Activated gamma-delta T cell (primary cell): ENCODE data around the gene PKP4.

Experiments
- DNase-seq: peaks from one replicate; lab custom pipeline; 2025; lab: John Stamatoyannopoulos, UW

Gene PKP4

DNA sequence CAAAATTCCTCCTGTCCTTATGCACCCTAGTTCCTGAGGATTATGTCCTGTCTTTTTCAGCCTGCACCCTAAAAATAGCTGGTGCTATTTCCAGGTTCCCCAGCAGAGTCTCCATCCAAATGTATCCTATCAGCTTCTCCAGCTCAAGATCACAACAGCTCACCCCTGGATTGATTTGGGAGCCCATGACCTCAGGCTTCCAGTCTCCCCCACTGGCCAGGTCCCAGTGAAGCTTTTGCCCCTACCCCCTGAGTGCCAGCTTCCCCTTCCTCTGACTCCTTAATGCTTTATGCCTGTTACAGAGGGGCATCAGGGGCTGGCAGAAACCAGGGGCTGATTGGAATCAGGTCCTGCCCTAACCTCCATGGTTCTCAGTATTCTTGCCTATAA, 261.4 kb downstream of the PKP4 start:
- DNase-seq = no peak

DNA sequence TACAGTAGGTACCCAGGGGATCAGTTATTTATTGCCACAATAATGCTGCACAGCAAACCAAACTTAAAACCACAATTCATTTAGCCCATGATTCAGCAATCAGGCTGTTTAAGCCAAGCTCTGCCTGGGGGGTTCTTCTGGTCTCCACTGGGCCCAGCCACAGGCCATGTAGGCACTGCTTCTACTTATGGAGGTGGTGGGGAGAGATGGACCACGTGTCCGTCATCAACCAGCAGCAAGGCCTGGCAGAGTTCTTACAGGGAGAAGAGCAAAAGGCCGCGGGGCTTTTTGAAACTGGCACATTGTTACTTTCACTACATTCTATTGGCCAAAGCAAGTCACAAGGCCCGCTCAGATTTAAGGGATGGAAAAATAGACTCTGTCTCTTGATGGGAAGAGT, 262.1 kb downstream of the PKP4 start:
- DNase-seq = no peak

DNA sequence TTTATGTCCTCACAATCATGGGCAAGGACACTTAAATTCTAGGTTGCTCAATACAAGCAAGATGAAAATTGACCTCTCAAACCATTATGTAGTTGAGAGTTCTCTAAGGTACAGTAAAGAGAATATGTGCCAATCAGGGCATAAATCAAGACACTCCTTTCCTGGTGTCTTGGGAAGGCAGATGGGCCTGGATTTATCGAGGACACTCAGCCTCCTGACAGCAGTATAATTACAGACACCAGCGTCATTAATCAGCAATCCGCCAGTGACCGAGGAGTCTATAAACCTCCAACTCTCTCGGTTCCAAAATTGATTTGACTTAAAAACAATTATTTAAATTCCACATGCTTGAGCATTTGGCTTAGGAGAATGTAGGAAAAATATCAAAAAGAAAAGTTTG, 262.7 kb downstream of the PKP4 start:
- no peak for DNase-seq

DNA sequence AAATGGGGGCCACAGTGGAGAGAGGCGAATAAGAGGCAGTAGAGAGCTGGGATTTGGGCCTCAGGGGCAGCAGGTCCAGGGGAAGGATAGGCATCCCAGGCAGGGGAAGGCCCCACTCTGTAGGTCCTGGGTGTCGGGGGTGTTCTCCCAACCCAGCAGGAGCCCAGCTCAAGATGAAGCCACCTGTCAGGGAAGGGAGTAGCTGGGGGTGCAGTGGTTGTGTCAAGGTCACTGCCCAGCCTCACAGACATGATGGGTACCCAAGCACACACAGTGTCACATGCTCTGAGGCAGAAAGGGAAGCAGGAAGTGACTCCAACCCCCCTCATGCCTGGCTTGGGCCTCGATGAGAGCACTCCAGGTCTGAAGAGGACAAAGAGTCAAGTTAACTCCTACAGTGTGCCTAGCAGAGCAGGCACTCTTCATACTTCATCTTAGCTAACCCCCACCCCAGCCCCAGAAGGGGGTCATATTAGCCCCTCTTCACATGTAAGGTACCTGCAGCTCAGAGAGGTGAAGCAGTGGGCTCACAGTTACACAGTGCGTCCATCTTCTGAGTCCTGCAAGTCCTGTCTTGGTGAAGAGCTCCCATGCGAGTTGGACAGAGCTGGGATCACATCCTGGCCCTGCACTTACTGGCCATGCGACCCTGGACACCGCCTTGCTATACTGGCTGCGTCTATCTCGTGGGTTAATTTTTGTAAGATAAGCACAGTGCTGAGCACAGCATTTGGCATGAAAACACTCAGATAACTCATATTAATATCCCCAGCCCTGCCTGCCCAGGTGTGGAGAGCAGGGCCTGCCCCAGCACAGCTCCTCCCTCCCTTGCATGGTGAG, 265.7 kb downstream of the PKP4 start:
- DNase-seq = no peak

DNA sequence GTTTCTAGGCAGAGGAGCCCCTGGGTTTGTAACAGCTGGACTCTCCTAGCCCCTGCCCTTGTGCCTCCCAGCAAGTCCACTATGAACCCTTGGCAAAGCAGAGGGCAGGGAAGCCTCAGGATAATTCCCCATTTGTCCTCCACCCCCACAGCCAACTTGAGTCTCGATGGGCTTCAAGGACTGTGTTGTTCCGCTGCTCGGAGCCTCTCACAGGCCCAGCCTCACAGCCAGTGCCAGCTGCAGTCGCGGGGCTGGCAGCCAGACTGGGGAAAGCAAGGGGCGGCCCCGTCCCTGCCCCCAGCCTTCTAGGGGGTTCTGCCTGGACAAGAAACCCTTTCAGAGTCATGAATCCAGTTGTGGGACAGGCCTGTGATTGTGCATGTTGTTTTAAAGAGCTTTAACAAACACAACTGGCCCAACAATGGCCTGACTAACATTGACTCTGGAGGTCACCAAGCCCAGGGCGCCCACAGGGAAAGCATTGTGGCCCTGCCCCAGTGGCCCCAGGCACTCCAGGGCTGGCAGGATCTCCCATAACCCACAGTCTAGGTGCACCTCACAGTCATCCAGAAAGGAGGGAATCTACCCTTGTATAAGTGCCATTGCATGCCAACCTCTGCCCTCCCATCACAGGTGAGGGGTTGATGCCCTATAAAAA, 266.6 kb downstream of the PKP4 start:
- no peak for DNase-seq

DNA sequence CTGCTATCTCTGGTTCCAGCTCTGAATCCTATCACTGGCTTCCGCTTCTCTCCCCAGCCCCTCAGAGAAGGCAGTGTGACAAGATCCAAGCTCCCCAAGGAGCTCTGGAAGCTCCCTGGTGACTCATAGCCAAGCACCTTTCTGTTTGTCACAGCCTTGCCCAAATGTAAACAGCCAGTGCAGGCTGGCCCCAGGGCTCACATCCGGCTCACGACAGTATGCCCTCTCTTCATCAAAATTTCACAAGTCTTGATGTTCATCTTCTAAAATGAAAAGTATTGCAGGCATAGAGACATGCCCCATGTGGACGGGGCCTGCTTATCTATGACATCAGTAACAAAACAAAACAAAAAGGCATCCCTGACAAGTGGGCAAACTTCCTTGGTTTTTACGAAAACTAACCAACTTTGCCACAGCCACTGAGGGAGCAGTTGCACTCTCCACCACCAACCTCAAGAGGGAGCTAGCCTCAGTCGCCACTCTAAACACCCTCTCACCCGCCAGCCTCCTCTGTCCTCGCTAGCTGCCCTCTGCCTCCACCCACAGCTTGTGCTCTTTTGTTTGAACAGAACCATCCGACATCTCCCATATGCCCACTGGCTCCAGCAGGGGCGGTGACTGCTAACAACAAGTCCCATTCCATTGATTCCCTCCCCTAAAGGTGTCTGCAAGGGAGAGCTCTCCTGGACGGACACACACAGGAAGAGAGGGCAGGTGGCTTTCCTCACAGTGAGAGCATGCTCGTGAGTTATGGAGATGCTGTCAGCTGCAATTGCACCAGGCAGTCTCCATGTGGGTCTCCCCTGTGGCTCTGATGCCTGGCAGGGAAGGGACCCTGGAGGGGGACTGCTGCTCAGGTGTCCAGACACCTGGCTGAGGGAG, 267.4 kb downstream of the PKP4 start:
- no peak for DNase-seq

DNA sequence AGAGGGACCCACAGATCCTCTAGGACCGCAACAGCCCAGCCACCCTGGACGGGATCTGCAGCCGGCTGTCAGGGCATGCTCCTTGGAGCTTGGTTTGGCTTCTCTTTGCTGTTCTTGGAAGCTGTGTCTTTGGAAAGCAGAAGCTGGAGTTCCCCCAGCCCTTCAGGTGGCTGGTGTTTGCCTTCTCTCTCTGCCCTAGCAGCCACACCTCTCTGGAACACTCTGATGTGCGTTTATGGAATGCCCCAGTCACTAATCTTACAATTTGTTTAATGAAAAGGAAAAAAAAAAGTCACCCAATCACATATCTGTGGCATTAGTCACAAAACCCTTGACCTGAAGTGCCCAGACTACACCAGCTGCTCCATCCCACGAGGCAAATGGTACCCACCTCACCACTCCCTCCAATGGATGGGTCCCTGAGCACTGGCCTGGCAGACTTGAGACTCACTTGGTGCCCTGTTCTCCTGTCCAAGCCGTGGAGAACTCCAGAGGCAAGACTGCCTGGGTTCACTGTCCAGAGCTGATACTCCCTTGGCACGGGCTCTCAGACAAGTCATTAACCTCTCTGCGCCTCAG, 268.1 kb downstream of the PKP4 start:
- DNase-seq = no peak

DNA sequence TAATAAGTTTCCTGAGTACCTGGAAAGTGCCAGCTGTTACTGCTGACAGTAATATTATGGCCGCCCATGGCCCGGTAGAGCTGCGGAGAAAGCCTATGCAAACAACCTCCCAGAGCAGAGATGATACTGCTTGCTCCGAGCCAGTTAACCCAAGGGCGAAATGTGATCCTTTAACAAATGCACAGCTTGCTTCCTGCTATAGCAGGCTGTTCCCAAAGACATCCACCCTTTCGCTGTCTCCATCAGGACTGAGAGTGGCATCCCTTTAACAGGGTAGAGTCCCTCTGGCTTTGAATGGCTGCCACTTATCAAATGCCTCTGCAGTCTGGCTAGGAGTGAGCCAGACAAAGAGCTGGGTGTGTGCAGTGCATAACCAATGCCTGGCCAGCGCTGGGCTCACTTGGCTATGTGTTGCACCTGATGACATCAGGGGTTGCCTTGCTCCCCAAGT, 268.7 kb downstream of the PKP4 start:
- DNase-seq = no peak

DNA sequence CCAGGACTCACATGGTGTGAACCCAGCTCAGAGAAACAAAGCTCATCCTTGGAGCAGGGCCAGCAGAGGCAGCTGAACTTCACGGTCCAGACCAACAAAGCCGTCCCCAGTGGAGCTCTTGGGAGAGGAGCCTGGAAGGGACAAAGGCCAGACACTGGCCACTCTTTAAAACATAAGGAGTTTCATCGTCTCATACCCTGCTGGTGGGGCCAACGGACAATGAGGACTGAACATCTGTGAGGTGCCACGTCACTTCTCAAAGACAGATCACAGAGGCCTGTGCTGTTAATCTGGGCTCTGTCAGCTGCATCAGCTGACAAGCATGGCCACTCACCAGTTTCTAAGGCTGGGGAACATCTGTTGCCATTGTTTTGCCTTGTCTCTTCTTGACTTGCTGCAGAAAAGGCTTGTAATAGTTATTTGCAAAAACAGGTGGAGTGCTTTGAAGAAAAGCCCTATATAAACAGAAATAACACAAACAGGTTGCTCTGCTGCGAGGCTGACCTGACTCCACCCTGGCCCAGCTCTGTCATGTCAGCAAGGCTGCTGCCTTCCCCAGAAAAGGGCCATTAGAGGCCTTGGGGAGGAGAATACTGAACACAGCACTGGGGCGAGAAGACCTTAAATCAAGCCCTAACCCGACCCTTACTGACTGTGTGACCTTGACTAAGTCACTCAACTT, 270.3 kb downstream of the PKP4 start:
- DNase-seq = no peak

DNA sequence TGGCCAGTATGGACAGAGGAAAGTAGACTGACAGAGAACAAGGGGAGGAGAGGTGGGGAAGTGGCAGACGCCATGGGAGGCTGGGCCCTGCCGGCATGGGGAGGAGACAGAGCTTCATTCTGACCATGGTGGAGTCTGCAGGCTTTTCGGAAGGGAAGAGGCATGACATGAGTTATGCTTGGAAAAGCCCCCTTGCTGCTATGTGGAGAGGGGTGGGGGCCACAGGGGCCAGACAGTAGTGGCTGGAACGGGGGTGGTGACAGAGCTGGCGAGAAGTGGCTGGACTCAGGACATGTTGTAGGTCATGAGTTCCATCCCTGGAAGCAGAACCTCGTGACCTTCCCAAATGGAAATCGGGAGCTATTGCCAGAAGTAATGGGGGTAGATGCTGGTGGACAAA, 271.7 kb downstream of the PKP4 start:
- no peak for DNase-seq

DNA sequence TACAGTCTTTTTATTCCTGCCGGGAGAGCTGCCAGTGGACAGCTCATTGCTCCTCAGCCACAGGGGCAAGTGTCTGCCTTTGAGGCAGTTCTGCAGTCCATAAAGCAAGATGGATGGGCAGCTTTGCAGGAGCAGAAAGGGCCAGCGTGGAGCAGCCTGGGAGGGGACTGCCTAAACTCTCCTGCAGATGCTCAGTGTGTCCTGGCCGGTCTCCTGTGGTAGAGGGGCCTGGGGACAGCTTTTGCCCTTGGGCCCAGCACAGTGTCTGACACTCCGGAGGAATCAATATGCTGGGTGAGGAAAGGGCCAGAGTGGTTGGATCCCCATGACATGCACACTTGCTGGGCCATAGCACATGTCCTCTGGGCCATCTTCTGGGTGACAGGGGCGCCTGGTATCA, 272.7 kb downstream of the PKP4 start:
- DNase-seq = no peak

DNA sequence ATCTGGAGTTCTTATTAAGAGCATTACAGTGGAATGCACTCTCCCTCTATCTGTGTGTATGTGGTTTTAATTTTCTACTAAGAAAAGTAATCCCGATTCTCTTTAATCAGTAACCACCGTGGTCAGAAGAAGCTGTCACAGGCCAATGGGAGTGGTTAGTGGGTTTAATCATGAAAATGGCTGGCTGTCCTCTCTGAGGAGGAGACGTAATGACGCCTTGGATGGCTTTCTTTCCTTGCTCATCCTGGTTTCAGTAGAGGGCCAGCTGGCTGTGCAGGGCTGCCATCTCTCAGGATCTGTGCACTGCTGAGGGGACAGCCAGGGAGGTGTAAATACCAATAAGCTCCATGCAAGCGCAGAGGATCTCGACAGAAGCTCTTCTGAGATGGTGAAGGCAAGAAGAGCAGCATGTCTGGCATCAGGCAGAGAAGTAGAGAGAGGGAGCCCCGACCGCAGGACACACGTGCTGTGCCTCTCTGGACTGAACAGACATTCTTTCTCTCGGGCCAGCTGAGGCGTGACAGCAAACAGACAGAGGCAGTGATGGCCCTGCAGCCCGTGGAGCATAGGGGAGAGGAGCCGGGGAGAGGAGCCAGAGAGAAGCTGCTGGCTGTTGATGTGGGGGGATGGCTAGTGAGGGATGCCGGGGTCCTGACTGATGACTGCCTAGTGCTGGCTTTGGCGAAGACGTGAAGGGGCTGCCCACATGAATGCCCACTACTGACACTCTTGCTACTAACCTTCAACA, 273.3 kb downstream of the PKP4 start:
- DNase-seq = no peak

DNA sequence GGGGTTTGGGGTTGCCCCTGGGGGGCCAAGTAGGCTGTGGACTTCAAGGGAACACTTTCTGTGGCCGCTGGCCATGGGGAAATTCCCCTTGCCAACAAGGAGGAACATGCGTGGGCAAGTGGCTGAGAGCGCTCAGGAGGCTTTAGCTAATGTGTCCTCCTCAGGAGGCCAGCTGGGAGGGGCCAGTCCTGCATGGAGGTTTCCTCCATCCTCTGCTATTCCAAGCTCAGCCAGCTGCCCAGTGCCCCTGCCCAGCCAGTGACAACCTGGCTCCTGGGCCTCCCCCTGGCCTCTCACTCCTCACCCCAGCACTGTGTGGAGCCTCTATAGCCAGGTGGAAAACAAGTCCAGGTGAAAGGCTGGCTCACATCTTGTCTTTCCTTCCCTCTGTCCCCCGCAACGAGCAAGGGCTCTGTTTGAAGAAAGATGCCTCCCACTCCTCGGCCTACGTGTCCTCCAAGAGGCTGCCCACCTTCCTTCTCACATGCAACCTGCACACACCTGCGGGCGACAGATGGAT, 273.9 kb downstream of the PKP4 start:
- DNase-seq = no peak

DNA sequence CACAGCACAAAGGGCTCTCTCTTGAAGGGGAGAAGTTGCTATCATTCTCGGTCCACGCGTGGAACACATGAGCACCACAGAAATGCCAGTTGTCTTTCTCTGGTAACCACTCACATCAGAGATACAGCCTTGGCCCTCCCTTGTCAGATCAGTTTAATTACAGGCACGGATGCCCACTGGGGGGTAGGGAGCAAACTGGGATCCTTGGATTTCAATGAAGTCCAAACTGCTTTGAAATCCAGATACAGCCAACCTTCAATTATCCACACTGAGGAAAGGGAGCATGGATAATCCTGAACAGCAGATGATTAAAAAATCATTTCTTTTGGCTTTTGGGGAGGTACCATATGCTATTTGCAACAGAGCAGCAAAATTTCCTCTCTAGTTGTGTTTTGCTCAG, 274.6 kb downstream of the PKP4 start:
- DNase-seq = no peak
